GM21723 (cell line): ENCODE measurements around the gene RGPD8.
"Not testable (repeated sequence)": the region's sequence is repeated elsewhere in the genome, so short reads cannot be mapped to it uniquely, and the experiment has no call there.

Experiments used
- ATAC-seq: cut with Tn5 transposase; IDR thresholded peaks from one replicate; pipeline ENCODE4 v1.9.1; 2021; ENCODE audit warnings: mild to moderate bottlenecking, moderate library complexity; ENCODE audit not compliant: unreplicated experiment

RGPD8 gene

DNA sequence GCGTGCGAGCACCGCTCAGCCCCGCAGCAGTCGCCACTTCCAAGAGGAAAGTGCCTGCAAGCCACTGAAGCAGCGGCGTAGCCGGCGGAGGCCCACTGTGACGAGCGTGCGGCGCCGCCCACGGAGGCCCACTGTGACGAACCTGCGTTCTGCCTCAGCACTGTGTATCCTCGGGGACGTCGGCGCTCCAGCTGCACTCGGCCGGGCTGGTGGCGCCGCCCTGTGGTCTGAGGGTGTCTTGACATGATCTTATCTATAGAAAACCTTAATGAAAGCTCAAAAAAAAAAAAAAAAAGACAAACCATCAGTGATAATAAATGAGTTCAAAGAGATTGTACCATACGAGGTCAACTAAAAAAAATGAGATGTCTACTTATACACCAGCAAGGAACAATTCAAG is at the start of gene RGPD8:
Gene RGPD8 (minus strand): TSS at position 166 of the 400 bp plus-strand sequence. CDS start 192 bp downstream, outside the sequence.
- peak; percentile 98 for ATAC-seq

DNA sequence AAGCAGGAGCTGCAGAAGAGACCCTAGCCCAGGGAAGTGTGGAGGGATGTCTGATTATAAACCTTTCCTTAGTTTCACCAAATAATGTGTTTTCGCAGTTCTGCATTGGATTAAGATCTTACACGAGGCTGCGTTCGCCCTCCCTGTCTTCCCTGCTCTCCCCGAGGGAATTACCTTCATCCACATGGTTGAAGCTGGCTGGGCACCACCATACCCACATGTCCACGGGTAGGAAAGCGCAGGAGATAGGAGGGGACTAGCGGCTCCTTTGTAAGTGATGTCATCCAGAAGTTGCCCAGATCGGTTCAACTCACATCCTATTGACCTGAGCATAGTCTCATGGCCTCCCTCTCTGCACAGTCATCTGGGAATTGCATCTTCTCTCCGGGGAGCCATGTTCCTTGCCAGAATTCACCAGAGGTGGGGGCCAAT is 49.6 kb upstream of the RGPD8 start:
- no peak for ATAC-seq

DNA sequence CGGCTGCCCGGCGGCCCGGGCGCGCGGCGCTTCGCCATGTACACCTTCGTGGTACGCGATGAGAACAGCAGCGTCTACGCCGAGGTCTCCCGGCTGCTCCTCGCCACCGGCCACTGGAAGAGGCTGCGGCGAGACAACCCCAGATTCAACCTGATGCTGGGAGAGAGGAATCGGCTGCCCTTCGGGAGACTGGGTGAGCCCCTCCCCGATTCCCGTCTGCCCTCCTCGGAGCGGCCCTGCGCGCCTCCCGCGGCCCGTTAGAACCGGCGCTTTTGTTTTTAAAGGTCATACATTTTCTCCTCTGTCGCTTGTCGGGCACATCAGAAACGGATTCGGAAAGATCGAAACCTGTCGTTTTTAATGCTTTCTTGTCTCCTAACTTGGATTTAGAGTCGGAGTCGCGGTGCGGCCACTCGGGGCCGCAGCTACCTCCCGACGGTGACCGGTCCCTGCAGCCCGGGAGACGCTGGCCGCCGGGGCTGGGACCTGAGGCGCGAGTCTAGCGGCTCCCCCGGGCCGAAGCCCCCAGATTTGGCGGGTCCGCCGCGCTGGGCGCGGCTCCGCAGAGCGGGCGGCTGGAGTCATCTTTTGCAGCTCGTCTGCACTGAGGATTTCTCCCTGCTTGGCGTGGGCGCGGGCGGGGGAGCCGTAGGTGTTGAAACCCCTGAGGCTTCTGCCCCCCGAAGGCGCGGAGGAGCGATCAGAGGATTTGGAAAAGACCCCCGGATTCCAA is 49.0 kb upstream of the RGPD8 start:
- ATAC-seq, result peak; percentile 15

DNA sequence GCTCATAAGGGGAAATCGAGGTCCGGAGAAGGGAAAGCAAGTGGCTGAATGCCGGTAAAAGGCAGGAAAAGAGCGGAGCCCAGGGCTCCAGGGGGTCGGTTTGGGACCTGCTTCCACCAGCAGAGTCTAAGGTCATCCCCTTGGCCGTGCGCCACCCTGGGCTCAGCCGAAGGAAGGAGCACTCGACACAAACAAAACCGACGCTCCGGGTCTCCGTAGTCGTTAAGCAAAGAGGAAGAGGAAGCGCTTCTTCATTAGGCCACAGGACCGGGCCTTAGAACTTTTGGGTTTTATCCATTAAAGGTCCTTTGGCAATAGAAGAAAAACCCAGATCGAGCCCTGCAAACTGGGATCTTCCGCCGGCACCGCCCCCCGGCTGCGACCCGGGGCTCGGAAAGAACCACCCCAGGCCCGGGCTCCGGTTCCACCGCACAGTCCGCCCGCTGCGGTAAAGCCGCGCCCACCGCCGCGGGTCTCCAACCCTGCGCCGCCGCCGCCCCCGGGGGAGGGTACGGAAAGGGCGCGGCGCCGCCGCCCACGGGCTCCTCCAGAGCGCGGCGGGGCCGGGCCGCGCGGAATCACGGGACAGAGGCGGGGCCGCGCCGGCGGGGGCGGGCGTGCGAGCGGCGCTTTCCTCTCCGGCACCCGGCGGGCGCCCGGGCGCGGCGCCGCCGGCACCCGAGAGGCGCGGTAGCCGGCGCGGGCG is 48.2 kb upstream of the RGPD8 start, which contains the start of gene TTL:
Gene TTL (plus strand): TSS at position 629 of the 706 bp plus-strand sequence. CDS start 189 bp downstream, outside the sequence.
- peak; percentile 70 for ATAC-seq

DNA sequence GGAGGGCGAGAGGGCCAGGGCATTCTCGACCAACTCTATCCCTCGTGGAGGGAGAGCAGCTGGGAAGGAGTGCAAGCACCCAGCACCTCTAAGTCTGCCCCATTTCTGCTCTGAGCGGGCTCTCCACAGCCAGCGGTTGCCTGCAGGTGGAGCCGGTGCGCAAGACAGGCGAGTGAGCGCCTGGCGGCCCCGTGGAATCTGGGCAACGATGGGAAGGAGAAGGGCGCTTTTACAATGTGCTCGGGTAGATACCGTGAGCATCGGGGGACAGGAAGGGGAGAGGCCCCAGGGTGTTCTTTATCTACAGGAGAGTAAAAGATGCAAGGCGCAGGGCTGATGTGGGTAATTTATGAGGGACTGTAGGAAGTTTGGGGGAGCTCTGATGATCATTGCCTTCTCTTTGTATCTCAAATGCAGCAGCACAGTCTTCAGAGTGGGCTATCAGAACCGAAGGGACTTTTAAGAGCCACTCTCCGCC is 47.6 kb upstream of the RGPD8 start:
- ATAC-seq, result peak; percentile 74

DNA sequence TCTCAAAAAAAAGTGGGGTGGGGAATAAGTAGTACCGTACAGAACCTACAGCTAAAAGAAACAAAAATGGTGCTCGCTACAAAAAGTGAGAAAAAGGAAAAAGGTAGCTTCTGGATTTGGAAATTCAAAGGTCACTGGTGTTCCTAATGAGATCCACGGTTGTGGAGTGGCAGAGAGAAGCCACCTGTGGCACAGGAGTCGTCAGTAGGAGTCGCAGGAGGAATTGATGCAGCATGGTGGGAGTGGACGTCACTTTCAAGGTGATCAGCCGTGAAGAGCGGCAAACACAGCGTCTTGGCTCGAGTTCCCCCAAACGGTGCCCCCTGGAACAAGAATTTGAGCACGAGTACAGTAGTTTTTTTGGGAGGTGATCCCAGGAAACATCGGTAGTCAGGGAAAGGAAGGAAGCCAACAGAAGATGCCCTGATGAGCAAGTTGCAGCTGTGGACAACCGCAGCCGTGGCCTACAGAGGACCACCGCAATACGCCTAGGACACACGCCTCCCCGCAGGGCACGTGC is 47.1 kb upstream of the RGPD8 start:
- ATAC-seq, result no peak

DNA sequence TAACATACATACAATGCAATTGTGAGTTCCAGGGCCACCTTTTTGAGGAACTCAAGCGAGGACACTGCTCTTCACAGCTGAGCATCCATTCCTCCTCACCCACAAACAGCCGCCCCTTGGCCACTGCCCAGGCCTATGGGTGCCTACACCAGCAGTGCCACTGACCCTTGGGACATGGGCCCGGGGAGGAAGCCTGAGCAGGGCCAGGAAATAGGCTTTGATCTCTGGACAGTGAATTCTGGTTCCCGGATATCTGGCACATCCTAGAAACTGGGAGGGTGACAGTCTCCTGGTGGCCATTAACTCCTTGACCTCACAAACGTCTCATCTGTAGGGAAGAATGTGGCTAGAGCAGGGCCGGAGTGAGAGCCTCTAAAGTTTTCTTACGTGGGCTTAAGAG is 43.0 kb upstream of the RGPD8 start:
- ATAC-seq, result no peak

DNA sequence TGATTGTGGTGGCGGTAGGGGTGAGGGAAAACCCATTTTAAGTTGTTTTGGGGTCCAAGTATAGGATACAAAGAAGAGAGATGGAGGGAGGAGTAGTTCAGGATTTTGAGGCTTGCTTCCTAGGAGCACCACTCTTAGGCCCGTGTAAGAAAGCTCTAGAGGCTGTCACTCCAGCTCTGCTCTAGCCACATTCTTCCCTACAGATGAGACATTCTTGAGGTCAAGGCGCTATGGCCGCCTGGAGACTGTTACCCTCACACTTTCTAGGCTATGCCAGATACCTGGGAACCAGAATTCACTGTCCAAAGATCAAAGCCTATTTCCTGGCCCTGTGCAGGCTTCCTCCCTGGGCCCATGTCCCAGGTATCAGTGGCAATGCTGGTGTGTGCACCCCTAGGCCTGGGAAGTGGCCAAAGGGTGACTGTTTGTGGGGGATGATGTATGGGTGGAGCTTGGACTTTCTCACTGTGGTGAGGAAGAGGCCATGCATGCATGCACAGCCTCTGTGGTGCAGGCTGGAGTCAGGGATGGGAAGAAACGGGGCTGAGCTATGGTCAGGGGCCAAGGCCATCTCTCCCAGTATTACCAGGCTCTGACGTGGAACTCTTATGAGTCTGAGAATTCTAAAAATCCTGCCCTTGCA is 41.5 kb upstream of the RGPD8 start:
- ATAC-seq, result no peak

DNA sequence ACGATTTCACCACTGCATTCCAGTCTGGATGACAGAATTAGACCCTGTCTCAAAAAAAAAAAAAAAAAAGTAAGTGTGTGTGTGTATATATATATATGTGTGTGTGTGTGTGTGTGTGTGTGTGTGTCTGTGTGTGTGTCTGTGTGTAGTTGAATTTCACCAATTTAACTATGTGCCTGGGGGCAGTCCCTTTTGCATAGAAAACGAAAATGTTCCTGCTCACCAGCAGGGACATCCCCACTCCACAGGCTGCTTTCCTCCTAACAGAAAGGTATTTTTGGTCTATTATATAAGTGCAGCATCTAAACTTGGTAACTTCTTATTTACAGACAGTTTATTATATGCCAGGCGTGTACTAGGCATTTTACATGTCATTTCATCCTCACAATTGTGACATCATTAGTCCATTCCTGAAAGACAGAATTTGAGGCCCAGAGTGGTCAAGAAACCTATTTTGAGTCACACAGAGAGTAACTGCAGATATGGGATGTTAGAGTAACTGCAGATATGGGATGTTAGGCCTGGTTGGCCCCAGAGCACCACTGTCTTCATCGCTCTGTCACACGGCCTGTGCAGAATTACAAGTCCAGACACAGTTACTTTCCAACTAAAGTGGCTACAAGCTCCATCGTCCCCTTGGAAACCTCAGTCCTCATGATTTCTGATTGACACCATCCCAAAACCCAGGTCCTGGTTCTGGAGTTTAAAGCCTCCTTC is 39.3 kb upstream of the RGPD8 start:
- ATAC-seq, result no peak

DNA sequence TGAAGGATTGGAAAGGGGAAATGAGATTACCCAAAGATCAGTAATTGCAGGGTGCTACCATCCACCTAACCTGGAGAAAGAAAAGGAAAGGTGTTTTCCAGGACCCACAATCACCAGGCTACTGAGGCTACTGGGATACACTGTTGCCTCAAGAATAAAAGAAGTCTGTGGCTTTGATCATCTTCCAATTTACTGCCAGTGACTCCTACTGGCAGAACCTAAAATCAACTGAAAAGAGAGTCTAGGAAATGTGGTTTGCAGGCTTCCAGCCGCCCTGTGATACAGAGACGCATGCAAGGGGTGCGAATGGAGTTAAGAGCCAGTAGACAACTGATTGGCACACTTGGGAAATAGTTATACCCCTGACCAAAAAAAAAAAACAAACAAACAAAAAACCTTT is 31.9 kb upstream of the RGPD8 start:
- no peak for ATAC-seq

DNA sequence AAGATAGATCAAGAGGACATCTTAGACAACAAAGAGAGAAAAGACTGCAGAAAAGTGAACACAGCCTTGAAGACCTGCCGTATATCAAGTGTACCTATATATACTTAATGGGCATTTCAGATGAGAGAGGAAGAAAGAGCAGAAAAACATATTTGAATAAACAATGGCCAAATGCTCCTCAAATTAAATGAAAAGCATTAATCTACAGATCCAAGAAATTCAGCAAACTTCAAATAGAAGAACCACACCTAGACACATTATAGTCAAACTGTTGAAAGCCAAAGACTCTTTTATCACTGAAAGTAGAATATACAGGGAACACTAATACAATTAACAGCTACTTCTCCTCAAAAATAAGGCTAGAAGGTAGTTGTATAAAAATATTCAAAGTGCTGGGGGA is 29.8 kb upstream of the RGPD8 start:
- ATAC-seq, result no peak

DNA sequence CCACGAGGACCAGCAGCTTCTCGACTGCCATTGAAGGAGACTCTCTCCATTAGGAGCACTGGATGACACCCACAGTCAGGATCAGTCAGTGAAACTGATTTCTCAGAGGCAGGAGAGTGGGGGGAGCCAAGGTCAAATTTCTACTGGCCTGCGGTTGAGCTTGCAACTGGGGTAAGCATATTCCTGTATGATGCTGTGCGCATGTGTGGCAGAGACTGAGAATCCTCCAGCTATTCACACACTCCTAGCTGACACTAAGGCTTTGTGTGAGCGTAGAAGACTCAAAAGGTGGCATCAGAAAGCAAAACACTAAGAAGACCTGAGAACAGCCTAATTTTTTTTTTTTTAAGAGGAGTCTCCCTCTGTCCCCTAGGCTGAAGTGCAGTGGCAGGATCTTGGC is 28.7 kb upstream of the RGPD8 start:
- no peak for ATAC-seq

DNA sequence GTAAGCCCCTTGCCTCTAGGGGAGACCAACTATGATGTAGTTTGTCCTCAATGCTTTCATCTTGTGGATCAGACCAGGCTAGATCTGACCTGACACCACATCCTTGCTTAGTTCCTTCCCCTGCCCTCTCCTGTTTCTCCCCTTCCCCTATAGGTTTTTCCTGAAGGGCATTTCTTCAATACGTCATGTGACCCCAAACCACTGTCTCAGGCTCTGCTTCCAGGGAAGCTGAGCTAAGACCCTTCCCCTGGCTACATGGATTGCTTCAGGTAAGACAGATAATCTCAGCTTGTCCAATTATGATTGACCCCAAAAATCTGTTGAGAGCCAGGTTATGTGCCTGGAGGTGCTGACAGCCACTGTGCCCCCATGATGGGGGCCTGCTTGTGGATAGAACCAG is 25.9 kb upstream of the RGPD8 start:
- no peak for ATAC-seq

DNA sequence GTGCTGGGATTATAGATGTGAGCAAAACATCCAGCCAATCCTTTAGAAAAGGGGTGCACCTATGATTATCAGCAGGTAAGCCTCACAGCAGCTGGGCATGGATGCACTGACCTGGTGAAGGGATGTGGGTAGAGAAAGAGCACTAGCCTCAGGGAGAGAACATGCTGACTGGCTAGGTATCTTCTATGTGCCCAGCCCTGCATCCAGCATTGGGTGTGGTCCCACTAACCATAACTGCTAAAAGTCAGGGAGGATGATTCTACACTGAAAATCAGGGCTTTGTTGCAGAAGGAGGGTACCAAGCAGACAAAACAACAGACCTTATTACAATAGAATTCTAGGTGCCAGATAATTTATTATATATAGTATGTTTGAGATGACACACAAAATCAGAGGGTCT is 21.1 kb upstream of the RGPD8 start:
- no peak for ATAC-seq

DNA sequence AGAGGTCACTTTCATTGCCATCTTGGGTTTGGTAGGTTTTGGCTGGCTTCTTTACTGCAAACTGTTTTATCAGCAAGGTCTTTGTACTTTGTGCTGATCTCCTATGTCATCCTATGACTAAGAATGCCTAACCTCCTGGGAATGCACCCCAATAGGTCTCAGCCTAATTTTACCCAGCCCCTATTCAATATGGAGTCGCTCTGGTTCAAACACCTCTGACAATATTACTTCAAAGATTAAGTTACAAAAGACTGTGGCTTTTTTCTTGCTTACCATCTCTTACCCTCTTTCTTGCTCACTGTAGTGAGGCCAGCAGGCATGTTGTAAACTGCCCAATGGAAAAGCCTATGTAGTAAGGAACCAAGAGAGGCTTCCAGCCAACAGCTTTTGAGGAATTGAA is 17.9 kb upstream of the RGPD8 start:
- no peak for ATAC-seq

DNA sequence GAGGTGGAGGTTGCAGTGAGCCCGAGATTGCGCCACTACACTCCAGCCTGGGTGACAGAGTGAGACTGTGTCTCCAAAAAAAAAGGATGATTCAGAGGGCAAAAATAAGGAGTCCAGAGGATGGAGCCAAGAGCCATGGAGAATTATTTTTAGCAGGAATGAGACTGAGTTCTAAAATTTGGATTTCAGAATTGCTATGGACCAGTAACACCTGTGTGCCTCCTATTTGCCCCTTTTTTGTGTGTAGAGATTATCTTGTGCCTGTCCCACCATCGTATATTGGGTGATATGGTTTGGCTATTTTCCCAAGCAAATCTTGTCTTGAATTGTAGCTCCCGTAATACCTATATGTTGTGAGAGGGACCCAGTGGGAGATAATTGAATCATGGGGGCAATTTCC is 16.4 kb upstream of the RGPD8 start:
- no peak for ATAC-seq

DNA sequence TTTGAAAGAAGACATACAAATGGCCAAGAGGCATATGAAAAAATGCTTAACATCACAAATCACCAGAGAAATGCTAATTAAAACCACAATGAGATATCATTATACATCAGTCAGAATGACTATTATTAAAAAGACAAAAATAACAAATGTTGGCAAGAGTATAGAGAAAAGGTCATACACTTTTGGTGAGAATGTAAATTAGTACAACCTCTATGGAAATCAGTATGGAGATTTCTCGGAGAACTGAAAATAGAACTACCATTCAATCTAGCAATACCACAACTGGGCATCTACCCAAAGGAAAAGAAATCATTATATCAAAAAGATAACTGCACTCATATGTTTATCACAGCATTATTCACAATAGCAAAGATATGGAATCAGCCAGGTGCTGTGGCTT is 10.8 kb upstream of the RGPD8 start:
- ATAC-seq, result not testable (repeated sequence)

DNA sequence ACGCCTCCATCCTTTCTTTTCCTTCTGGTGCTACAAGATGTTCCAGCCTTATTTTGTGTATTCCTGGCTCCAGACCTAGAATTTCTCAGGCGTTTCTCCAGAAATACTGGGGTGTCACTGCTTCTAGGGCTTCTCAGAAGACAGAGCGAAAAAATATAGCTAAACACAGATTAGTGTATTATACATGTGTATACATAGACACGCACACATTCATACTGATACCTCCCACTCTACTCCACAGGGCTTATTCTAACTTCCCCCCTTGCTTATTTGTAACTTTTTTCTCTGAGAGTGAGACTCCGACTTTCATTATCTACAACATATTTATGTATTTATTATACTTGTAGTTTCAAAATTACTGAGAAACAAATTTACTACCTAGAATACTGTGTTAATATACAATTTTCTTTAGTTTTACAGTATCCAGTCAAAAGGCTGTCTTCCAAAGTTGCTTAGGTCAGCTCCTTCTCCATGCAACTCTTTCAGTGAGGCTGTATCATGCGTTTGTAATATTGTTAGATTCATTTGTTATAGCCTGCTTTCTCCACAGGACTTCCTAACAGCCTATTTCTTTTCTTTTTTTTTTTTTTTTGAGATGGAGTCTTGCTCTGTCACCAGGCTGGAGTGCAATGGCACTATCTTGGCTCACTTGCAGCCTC is 5.3 kb upstream of the RGPD8 start:
- ATAC-seq, result not testable (repeated sequence)

DNA sequence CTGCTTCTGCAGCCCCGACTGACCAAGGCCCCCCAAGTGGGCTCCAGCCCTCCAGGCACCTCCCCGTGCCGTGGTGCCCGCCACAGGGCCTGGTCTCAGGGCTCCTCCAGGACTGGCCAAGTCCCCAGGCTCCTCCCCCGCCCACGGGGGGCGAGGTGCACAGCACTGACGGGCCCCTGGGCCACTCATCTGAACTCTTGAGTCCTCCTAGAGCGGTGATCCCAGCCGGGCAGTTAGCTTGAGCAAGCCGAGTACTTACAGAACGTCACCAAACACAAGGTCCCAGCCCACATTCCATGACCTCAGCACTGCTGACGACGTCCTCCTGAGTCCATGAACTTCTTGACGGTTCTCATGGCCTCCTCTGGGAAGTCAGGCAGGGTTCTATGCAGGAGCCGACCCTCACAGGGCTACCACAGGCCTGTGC is 4.0 kb upstream of the RGPD8 start:
- ATAC-seq, result not testable (repeated sequence)

DNA sequence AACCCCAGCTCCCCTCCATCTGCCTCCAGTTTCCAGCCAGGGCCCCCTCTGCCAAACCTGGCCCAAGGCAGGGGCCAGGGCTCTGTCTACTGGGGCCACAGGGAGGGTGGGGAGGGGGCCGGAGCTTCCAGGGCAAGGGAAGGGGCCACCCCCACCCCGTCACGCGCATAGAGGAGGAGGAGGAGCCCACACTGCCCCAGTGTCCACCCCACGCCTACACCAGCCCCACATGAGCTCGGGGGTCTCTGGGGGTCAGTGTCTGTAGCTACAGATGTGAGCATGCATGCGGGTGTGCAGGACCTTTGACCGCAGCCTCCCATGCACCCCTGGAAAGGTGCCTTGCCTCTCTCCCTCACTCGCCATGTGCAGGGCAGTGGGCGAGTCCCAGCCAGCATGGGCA is 3.5 kb upstream of the RGPD8 start:
- ATAC-seq, result not testable (repeated sequence)
